ENCODE data around the gene KIAA0930. TPM values are rescaled to one million over a fixed set of nuclear protein-coding genes. Genes with fewer than 3 reads are reported as not detected.

The KIAA0930 gene
- total and polyA plus RNA-seq, 2 donors (not counting 1 experiment from before 2014, with no cell fraction given), result 27.0 to 46.8 TPM

- H4K20me1 ChIP-seq (ENCODE audit: control insufficient read depth, insufficient read depth, low read length, poor library complexity, severe bottlenecking), result peaks cover 80% of the 10 kb centered on the region
- 88% methylated on average over 3 of the region's 6 CpGs for WGBS (ENCODE audit: insufficient coverage)
- H3K4me1 Mint-ChIP-seq, result peaks cover 22% of the 10 kb centered on the region
- DNase-seq (no peak), ATAC-seq (ENCODE audit: low read depth) (no peak)
- no peaks in the 10 kb centered on the region for H3K27me3 Mint-ChIP-seq
- H3K36me3 ChIP-seq (replicated peaks in 1 of 2; ENCODE audit: control extremely low read depth in 1 of 2, control insufficient read depth in 1 of 2, extremely low read depth in 1 of 2, insufficient read depth in 2 of 2, low read length in 1 of 2), result peaks cover 4 to 79% of the 10 kb centered on the region in 2 experiments
- TF ChIP-seq CTCF (IDR thresholded peaks at IDR 0.05), result no peak
- TF ChIP-seq EZH2 (IDR thresholded peaks at IDR 0.05; ENCODE audit: borderline replicate concordance, insufficient read depth, low read depth, low read length, poor library complexity, severe bottlenecking), result no peak
- H3K9ac ChIP-seq (ENCODE audit: low read length), result no peak overlapping the region
- H3K79me2 ChIP-seq (ENCODE audit: control insufficient read depth, insufficient read depth, low read length), result peaks cover 90% of the 10 kb centered on the region
- H3K9me3 Mint-ChIP-seq (ENCODE audit: insufficient read depth), result no peaks in the 10 kb centered on the region
- no peak overlapping the region for H3K4me3 Mint-ChIP-seq
- no peak overlapping the region for H3K4me3 ChIP-seq (ENCODE audit: control extremely low read depth in 1 of 5, extremely low read depth in 1 of 5, insufficient read depth in 1 of 5, low read depth in 2 of 5, low read length in 4 of 5)
- H3K27ac ChIP-seq (ENCODE audit: low read length in 2 of 2), result no peak overlapping the region
- H2AFZ ChIP-seq (ENCODE audit: insufficient read depth, low read depth, low read length, poor library complexity, severe bottlenecking), result no peak overlapping the region
- ChIA-PET CTCF (interaction anchor here (0.6 kb wide), 1 partner anchor 69 kb away, joined by 3 read pairs; no protein-coding TSS in a partner anchor), POLR2A (no interaction called here)
- no peaks in the 10 kb centered on the region for H3K4me1 ChIP-seq (ENCODE audit: control insufficient read depth in 2 of 2, insufficient read depth in 2 of 2, low read length in 2 of 2)
- H3K9me3 ChIP-seq (ENCODE audit: control extremely low read depth in 1 of 3, control insufficient read depth in 2 of 3, insufficient read depth in 1 of 3, low read length in 2 of 3), result no peaks in the 10 kb centered on the region
- H3K27ac Mint-ChIP-seq, result no peak overlapping the region
- no peaks in the 10 kb centered on the region for H3K27me3 ChIP-seq (replicated peaks in 1 of 4; ENCODE audit: control extremely low read depth in 1 of 4, control insufficient read depth in 3 of 4, insufficient read depth in 4 of 4, low read length in 3 of 4)
- intact Hi-C loops (cut with micrococcal nuclease), result no loop called here
- no peak overlapping the region for H3K4me2 ChIP-seq (replicated peaks; ENCODE audit: low read depth, low read length, poor library complexity, severe bottlenecking)
These were observed 68.9 kb downstream of the KIAA0930 start for GRCh38 chr22:45171830-45172229.

- Histone ChIP-seq H2AFZ (ENCODE audit: insufficient read depth, low read depth, low read length, poor library complexity, severe bottlenecking) (no peak overlapping the region), H3K27ac (ENCODE audit: low read length in 2 of 2) (no peak overlapping the region), H3K27me3 (replicated peaks in 1 of 4; ENCODE audit: control extremely low read depth in 1 of 4, control insufficient read depth in 3 of 4, insufficient read depth in 4 of 4, low read length in 3 of 4) (no peaks in the 10 kb centered on the region), H3K4me1 (ENCODE audit: control insufficient read depth in 2 of 2, insufficient read depth in 2 of 2, low read length in 2 of 2) (peaks cover 11% of the 10 kb centered on the region in 2 donors), H3K9ac (ENCODE audit: low read length) (no peak overlapping the region), H3K9me3 (ENCODE audit: control extremely low read depth in 1 of 3, control insufficient read depth in 2 of 3, insufficient read depth in 1 of 3, low read length in 2 of 3) (no peaks in the 10 kb centered on the region), H3K79me2 (ENCODE audit: control insufficient read depth, insufficient read depth, low read length) (peaks cover 90% of the 10 kb centered on the region), H3K4me3 (ENCODE audit: control extremely low read depth in 1 of 5, extremely low read depth in 1 of 5, insufficient read depth in 1 of 5, low read depth in 2 of 5, low read length in 4 of 5) (no peak overlapping the region), H4K20me1 (ENCODE audit: control insufficient read depth, insufficient read depth, low read length, poor library complexity, severe bottlenecking) (peaks cover 70% of the 10 kb centered on the region), H3K4me2 (replicated peaks; ENCODE audit: low read depth, low read length, poor library complexity, severe bottlenecking) (no peak overlapping the region), H3K36me3 (replicated peaks in 1 of 2; ENCODE audit: control extremely low read depth in 1 of 2, control insufficient read depth in 1 of 2, extremely low read depth in 1 of 2, insufficient read depth in 2 of 2, low read length in 1 of 2) (peaks cover 4 to 69% of the 10 kb centered on the region in 2 experiments)
- POLR2A ChIA-PET, result no interaction called here
- no peak overlapping the region for H3K4me3 Mint-ChIP-seq
- no peak overlapping the region for H3K27ac Mint-ChIP-seq
- DNase-seq (no peak), ATAC-seq (ENCODE audit: low read depth) (no peak)
- no peaks in the 10 kb centered on the region for H3K27me3 Mint-ChIP-seq
- intact Hi-C loops (cut with micrococcal nuclease), result no loop called here
- no peak for TF ChIP-seq EZH2 (IDR thresholded peaks at IDR 0.05; ENCODE audit: borderline replicate concordance, insufficient read depth, low read depth, low read length, poor library complexity, severe bottlenecking)
- no peak for TF ChIP-seq CTCF (IDR thresholded peaks at IDR 0.05)
- CTCF ChIA-PET, result no interaction called here
- WGBS (ENCODE audit: insufficient coverage), result 83% methylated on average over 14 of the region's 19 CpGs
- no peaks in the 10 kb centered on the region for H3K9me3 Mint-ChIP-seq (ENCODE audit: insufficient read depth)
- H3K4me1 Mint-ChIP-seq, result peaks cover 34% of the 10 kb centered on the region
These were observed 70.9 kb downstream of the KIAA0930 start for GRCh38 chr22:45169591-45170466.

Data from B cell (primary cell).